Measurements from ENCODE around the gene PACSIN1.

DNA sequence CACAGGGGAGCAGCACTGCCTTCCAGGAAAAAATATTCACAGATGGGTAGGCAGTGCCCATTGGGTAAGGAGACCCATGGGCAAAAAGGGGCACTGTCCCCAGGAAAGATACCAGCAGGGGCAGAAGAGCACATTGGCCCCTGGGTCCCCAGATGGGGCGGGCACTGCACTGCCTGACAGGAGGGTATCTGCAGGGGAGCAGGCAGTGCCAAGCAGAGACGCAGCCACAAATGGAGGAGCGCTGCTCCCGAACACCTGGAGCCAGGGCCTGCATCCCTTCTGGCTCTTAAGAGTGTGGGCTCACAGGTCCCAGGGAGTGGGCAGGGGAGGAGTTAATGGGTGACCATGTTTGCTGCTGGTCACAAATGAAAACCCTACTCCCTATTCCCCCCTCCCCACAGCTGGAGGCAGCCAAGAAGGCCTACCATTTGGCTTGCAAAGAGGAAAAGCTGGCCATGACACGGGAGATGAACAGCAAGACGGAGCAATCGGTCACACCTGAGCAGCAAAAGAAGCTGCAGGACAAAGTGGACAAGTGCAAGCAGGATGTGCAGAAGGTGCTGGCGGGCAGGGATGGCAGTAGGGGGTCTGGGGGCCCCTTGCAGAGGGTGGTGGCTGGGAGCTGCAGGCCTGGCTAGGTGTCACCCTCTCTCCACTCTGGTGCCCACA, 63.3 kb downstream of the PACSIN1 start:
- TF ChIP-seq, protein P1, sequence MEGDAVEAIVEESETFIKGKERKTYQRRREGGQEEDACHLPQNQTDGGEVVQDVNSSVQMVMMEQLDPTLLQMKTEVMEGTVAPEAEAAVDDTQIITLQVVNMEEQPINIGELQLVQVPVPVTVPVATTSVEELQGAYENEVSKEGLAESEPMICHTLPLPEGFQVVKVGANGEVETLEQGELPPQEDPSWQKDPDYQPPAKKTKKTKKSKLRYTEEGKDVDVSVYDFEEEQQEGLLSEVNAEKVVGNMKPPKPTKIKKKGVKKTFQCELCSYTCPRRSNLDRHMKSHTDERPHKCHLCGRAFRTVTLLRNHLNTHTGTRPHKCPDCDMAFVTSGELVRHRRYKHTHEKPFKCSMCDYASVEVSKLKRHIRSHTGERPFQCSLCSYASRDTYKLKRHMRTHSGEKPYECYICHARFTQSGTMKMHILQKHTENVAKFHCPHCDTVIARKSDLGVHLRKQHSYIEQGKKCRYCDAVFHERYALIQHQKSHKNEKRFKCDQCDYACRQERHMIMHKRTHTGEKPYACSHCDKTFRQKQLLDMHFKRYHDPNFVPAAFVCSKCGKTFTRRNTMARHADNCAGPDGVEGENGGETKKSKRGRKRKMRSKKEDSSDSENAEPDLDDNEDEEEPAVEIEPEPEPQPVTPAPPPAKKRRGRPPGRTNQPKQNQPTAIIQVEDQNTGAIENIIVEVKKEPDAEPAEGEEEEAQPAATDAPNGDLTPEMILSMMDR (IDR thresholded peaks at IDR 0.05; ENCODE audit: poor library complexity, severe bottlenecking): no peak
- TF ChIP-seq TAF1 (IDR thresholded peaks at IDR 0.05; ENCODE audit: low read depth) (no peak), EP300 (conservative IDR thresholded peaks at IDR 0.05; ENCODE audit: poor library complexity, severe bottlenecking) (no peak), EZH2 (IDR thresholded peaks at IDR 0.05; ENCODE audit: borderline replicate concordance, insufficient read depth, low read length, poor library complexity, severe bottlenecking) (no peak), POLR2AphosphoS5 (IDR thresholded peaks at IDR 0.05) (no peak), REST (IDR thresholded peaks at IDR 0.05; ENCODE audit: borderline replicate concordance) (no peak), RAD21 (conservative IDR thresholded peaks at IDR 0.05) (no peak)
